ENCODE measurements around the gene TNS3.

Gene TNS3

GRCh38 chr7:47602272-47603004, 20.5 kb upstream of the TNS3 start:
- Histone ChIP-seq H3K4me3 (ENCODE audit: low read depth, low read length) (no peak overlapping the region), H2AFZ (ENCODE audit: low read length, unreplicated experiment) (no peak overlapping the region), H3K27ac (ENCODE audit: low read depth, low read length) (peak overlapping the region; percentile 99), H3K79me2 (ENCODE audit: control insufficient read depth, insufficient read depth, low read length, unreplicated experiment) (no peaks in the 10 kb centered on the region), H3K36me3 (ENCODE audit: insufficient read depth, low read length) (no peaks in the 10 kb centered on the region), H3K27me3 (ENCODE audit: insufficient read depth, low read length) (no peaks in the 10 kb centered on the region), H3K4me1 (ENCODE audit: control insufficient read depth, insufficient read depth, low read length, unreplicated experiment) (peaks cover 58% of the 10 kb centered on the region)

- H3K4me3 ChIP-seq (ENCODE audit: low read depth, low read length): peak overlapping the region; percentile 26; the same call in 1 of the 2 replicates
- H2AFZ ChIP-seq (ENCODE audit: low read length, unreplicated experiment): no peak overlapping the region
These were observed 20.0 kb upstream of the TNS3 start for GRCh38 chr7:47601881-47602249.

GRCh38 chr7:47601119-47601880, 19.4 kb upstream of the TNS3 start:
- Histone ChIP-seq H3K79me2 (ENCODE audit: control insufficient read depth, insufficient read depth, low read length, unreplicated experiment) (no peaks in the 10 kb centered on the region), H2AFZ (ENCODE audit: low read length, unreplicated experiment) (no peak overlapping the region), H3K4me3 (ENCODE audit: low read depth, low read length) (peak overlapping the region; percentile 68), H3K4me1 (ENCODE audit: control insufficient read depth, insufficient read depth, low read length, unreplicated experiment) (peaks cover 56% of the 10 kb centered on the region), H3K27me3 (ENCODE audit: insufficient read depth, low read length) (no peaks in the 10 kb centered on the region), H3K36me3 (ENCODE audit: insufficient read depth, low read length) (no peaks in the 10 kb centered on the region), H3K27ac (ENCODE audit: low read depth, low read length) (peak overlapping the region; percentile 99)

More at GRCh38 chr7:47601881-47602249, 20.0 kb upstream of the TNS3 start:
- Histone ChIP-seq H3K4me1 (ENCODE audit: control insufficient read depth, insufficient read depth, low read length, unreplicated experiment) (peaks cover 58% of the 10 kb centered on the region), H3K36me3 (ENCODE audit: insufficient read depth, low read length) (no peaks in the 10 kb centered on the region), H3K27me3 (ENCODE audit: insufficient read depth, low read length) (no peaks in the 10 kb centered on the region), H3K79me2 (ENCODE audit: control insufficient read depth, insufficient read depth, low read length, unreplicated experiment) (no peaks in the 10 kb centered on the region), H3K27ac (ENCODE audit: low read depth, low read length) (peak overlapping the region; percentile 99)

- peaks cover 48% of the 10 kb centered on the region for H3K4me1 ChIP-seq (ENCODE audit: control insufficient read depth, insufficient read depth, low read length, unreplicated experiment)
- peak overlapping the region; percentile 68 for H3K4me3 ChIP-seq (ENCODE audit: low read depth, low read length)
- no peaks in the 10 kb centered on the region for H3K36me3 ChIP-seq (ENCODE audit: insufficient read depth, low read length)
- H3K27me3 ChIP-seq (ENCODE audit: insufficient read depth, low read length): no peaks in the 10 kb centered on the region
- H3K79me2 ChIP-seq (ENCODE audit: control insufficient read depth, insufficient read depth, low read length, unreplicated experiment): no peaks in the 10 kb centered on the region
- peak overlapping the region; percentile 42 for H2AFZ ChIP-seq (ENCODE audit: low read length, unreplicated experiment)
- peak overlapping the region; percentile 99 for H3K27ac ChIP-seq (ENCODE audit: low read depth, low read length)
These were observed 18.5 kb upstream of the TNS3 start for GRCh38 chr7:47600199-47601118.

- Histone ChIP-seq H3K36me3 (ENCODE audit: insufficient read depth, low read length) (no peaks in the 10 kb centered on the region), H3K79me2 (ENCODE audit: control insufficient read depth, insufficient read depth, low read length, unreplicated experiment) (no peaks in the 10 kb centered on the region), H3K27me3 (ENCODE audit: insufficient read depth, low read length) (no peaks in the 10 kb centered on the region), H2AFZ (ENCODE audit: low read length, unreplicated experiment) (no peak overlapping the region), H3K4me3 (ENCODE audit: low read depth, low read length) (no peak overlapping the region), H3K4me1 (ENCODE audit: control insufficient read depth, insufficient read depth, low read length, unreplicated experiment) (peaks cover 29% of the 10 kb centered on the region), H3K27ac (ENCODE audit: low read depth, low read length) (no peak overlapping the region)
These were observed 15.5 kb upstream of the TNS3 start for GRCh38 chr7:47597379-47597778.

- Histone ChIP-seq H3K27ac (ENCODE audit: low read depth, low read length) (no peak overlapping the region), H3K27me3 (ENCODE audit: insufficient read depth, low read length) (no peaks in the 10 kb centered on the region), H2AFZ (ENCODE audit: low read length, unreplicated experiment) (no peak overlapping the region), H3K4me1 (ENCODE audit: control insufficient read depth, insufficient read depth, low read length, unreplicated experiment) (peaks cover 27% of the 10 kb centered on the region), H3K79me2 (ENCODE audit: control insufficient read depth, insufficient read depth, low read length, unreplicated experiment) (no peaks in the 10 kb centered on the region), H3K4me3 (ENCODE audit: low read depth, low read length) (no peak overlapping the region), H3K36me3 (ENCODE audit: insufficient read depth, low read length) (no peaks in the 10 kb centered on the region)
These were observed 14.7 kb upstream of the TNS3 start for GRCh38 chr7:47596502-47597202.

GRCh38 chr7:47594406-47594805, 12.5 kb upstream of the TNS3 start:
- Histone ChIP-seq H3K36me3 (ENCODE audit: insufficient read depth, low read length) (no peaks in the 10 kb centered on the region), H2AFZ (ENCODE audit: low read length, unreplicated experiment) (no peak overlapping the region), H3K79me2 (ENCODE audit: control insufficient read depth, insufficient read depth, low read length, unreplicated experiment) (no peaks in the 10 kb centered on the region), H3K27ac (ENCODE audit: low read depth, low read length) (no peak overlapping the region), H3K4me1 (ENCODE audit: control insufficient read depth, insufficient read depth, low read length, unreplicated experiment) (peaks cover 12% of the 10 kb centered on the region), H3K27me3 (ENCODE audit: insufficient read depth, low read length) (no peaks in the 10 kb centered on the region), H3K4me3 (ENCODE audit: low read depth, low read length) (no peak overlapping the region)

GRCh38 chr7:47591655-47592572, 10.0 kb upstream of the TNS3 start:
- Histone ChIP-seq H2AFZ (ENCODE audit: low read length, unreplicated experiment) (no peak overlapping the region), H3K36me3 (ENCODE audit: insufficient read depth, low read length) (no peaks in the 10 kb centered on the region), H3K4me3 (ENCODE audit: low read depth, low read length) (no peak overlapping the region), H3K79me2 (ENCODE audit: control insufficient read depth, insufficient read depth, low read length, unreplicated experiment) (no peaks in the 10 kb centered on the region), H3K27ac (ENCODE audit: low read depth, low read length) (no peak overlapping the region), H3K27me3 (ENCODE audit: insufficient read depth, low read length) (no peaks in the 10 kb centered on the region), H3K4me1 (ENCODE audit: control insufficient read depth, insufficient read depth, low read length, unreplicated experiment) (peaks cover 12% of the 10 kb centered on the region)

- H3K4me3 ChIP-seq (ENCODE audit: low read depth, low read length): no peak overlapping the region
- no peaks in the 10 kb centered on the region for H3K79me2 ChIP-seq (ENCODE audit: control insufficient read depth, insufficient read depth, low read length, unreplicated experiment)
- H3K4me1 ChIP-seq (ENCODE audit: control insufficient read depth, insufficient read depth, low read length, unreplicated experiment): peaks cover 12% of the 10 kb centered on the region
- no peaks in the 10 kb centered on the region for H3K27me3 ChIP-seq (ENCODE audit: insufficient read depth, low read length)
- H3K36me3 ChIP-seq (ENCODE audit: insufficient read depth, low read length): no peaks in the 10 kb centered on the region
- H3K27ac ChIP-seq (ENCODE audit: low read depth, low read length): no peak overlapping the region
- H2AFZ ChIP-seq (ENCODE audit: low read length, unreplicated experiment): no peak overlapping the region
These were observed 9.3 kb upstream of the TNS3 start for GRCh38 chr7:47591089-47591654.
